CD14-positive monocyte (primary cell): ENCODE results near the gene RCOR1. TPM values are rescaled to one million over a fixed set of nuclear protein-coding genes. Genes with fewer than 3 reads are reported as not detected.

Source experiments
- DNase-seq, 3 donors: peaks; one replicate each; pipeline ENCODE4 v3.0.0-alpha.2; 2011 to 2022
- H2AFZ ChIP-seq: 2 replicates; pipeline ENCODE4 v1.6.0; 2012; ENCODE audit warnings: mild to moderate bottlenecking, low read depth, low read length, inconsistent platforms; ENCODE audit not compliant: insufficient read depth, poor library complexity, severe bottlenecking
- H3K27ac ChIP-seq, 2 donors: 1 replicate in 1 of 2; 2 replicates in 1 of 2; pipeline ENCODE4 v1.5.1; 2012 to 2013; ENCODE audit warnings: low read length in 2 of 2, control low read depth in 1 of 2, inconsistent platforms in 1 of 2, low read depth in 1 of 2, mild to moderate bottlenecking in 1 of 2
- H3K27me3 ChIP-seq, 2 donors: one replicate each; pipeline versions ENCODE4 v1.6.0 to v1.6.1; 2011 to 2013; ENCODE audit warnings: low read length in 2 of 2; ENCODE audit not compliant: control insufficient read depth in 2 of 2, insufficient read depth in 2 of 2
- H3K36me3 ChIP-seq, 2 donors: replicated peaks in 1 of 2; 1 replicate in 1 of 2; 2 replicates in 1 of 2; pipeline versions ENCODE4 v1.5.1 to v1.6.1; 2012 to 2013; ENCODE audit warnings: low read length in 2 of 2, control low read depth in 1 of 2, inconsistent platforms in 1 of 2, mild to moderate bottlenecking in 1 of 2; ENCODE audit not compliant: insufficient read depth in 2 of 2, control insufficient read depth in 1 of 2
- H3K4me1 ChIP-seq, 2 donors: 1 replicate in 1 of 2; 2 replicates in 1 of 2; pipeline versions ENCODE4 v1.5.1 to v1.6.1; 2012 to 2013; ENCODE audit warnings: low read length in 2 of 2, control low read depth in 1 of 2, inconsistent platforms in 1 of 2, mild to moderate bottlenecking in 1 of 2, moderate library complexity in 1 of 2; ENCODE audit not compliant: insufficient read depth in 2 of 2, control insufficient read depth in 1 of 2
- H3K4me2 ChIP-seq: replicated peaks from 2 replicates; pipeline ENCODE3; 2012; ENCODE audit warnings: low read length, moderate library complexity, mild to moderate bottlenecking; ENCODE audit not compliant: poor library complexity, severe bottlenecking; ENCODE audit errors: extremely low read depth
- H3K4me3 ChIP-seq, 3 experiments: fragments of 200-600 bp in 1 of 3; sonication (generic) in 1 of 3; replicated peaks in 1 of 3; 1 replicate in 2 of 3; 2 replicates in 1 of 3; pipeline ENCODE4 v1.5.1; 2011 to 2013; ENCODE audit warnings: low read length in 3 of 3, mild to moderate bottlenecking in 3 of 3, control low read depth in 2 of 3, low read depth in 2 of 3, inconsistent platforms in 1 of 3, moderate library complexity in 1 of 3
- H3K79me2 ChIP-seq: 2 replicates; pipeline ENCODE4 v1.6.0; 2012; ENCODE audit warnings: mild to moderate bottlenecking, control low read depth, inconsistent platforms, low read length, moderate library complexity; ENCODE audit not compliant: insufficient read depth
- H3K9ac ChIP-seq: 2 replicates; pipeline ENCODE4 v1.6.0; 2017; ENCODE audit warnings: low read length, mild to moderate bottlenecking; ENCODE audit not compliant: insufficient read depth, poor library complexity, severe bottlenecking
- H3K9me3 ChIP-seq, 2 donors: replicated peaks in 1 of 2; 1 replicate in 1 of 2; 2 replicates in 1 of 2; pipeline versions ENCODE4 v1.5.1 to v1.6.1; 2012 to 2013; ENCODE audit warnings: low read length in 2 of 2, control low read depth in 1 of 2; ENCODE audit not compliant: control insufficient read depth in 1 of 2, insufficient read depth in 1 of 2
- H4K20me1 ChIP-seq: 2 replicates; pipeline ENCODE4 v1.6.0; 2012; ENCODE audit warnings: mild to moderate bottlenecking, low read length, control low read depth, moderate library complexity; ENCODE audit not compliant: insufficient read depth
- H3K27ac Mint-ChIP-seq, 7 donors: one replicate each; pipeline ENCODE4 v1.8.0; 2020; ENCODE audit warnings: mild to moderate bottlenecking in 7 of 7, mixed read lengths in 7 of 7, moderate library complexity in 6 of 7, inconsistent platforms in 2 of 7
- H3K27me3 Mint-ChIP-seq, 3 donors: one replicate each; pipeline ENCODE4 v1.8.0; 2021 to 2022; ENCODE audit warnings: low read depth in 3 of 3, mild to moderate bottlenecking in 3 of 3, mixed read lengths in 3 of 3, moderate library complexity in 3 of 3, inconsistent platforms in 1 of 3
- H3K36me3 Mint-ChIP-seq, 2 donors: one replicate each; pipeline ENCODE4 v1.8.0; 2020; ENCODE audit warnings: mixed read lengths in 2 of 2, inconsistent platforms in 1 of 2, mild to moderate bottlenecking in 1 of 2
- H3K4me1 Mint-ChIP-seq: one replicate; pipeline ENCODE4 v1.8.0; 2020; ENCODE audit warnings: mild to moderate bottlenecking, mixed read lengths
- H3K4me3 Mint-ChIP-seq, 2 donors: one replicate each; pipeline ENCODE4 v1.8.0; 2020; ENCODE audit warnings: mild to moderate bottlenecking in 2 of 2, mixed read lengths in 2 of 2, moderate library complexity in 1 of 2
- H3K9me3 Mint-ChIP-seq, 7 donors: one replicate each; pipeline ENCODE4 v1.8.0; 2020 to 2022; ENCODE audit warnings: mixed read lengths in 7 of 7, mild to moderate bottlenecking in 6 of 7, moderate library complexity in 6 of 7, inconsistent platforms in 2 of 7
- WGBS: methylation state at CpG from one replicate; pipeline ENCODE4 v1.1.5; 2013; ENCODE audit warnings: missing lambda C conversion rate; ENCODE audit not compliant: insufficient coverage; 5-methylcytosine and 5-hydroxymethylcytosine counted together
- intact Hi-C, 2 donors: fragments of 100-400 bp; cut with micrococcal nuclease; formaldehyde crosslinking; loops; one replicate each; pipeline versions ENCODE4 v1.15.0 to v1.15.1; 2023
- polyA plus RNA-seq, 3 donors: library from polyadenylated mRNA; depleted of rRNA in 1 of 3; unstranded in 2 of 3; stranded (reverse) in 1 of 3; fragments of 300-500 nt in 2 of 3; fragments of >200 nt in 1 of 3; fragmentation: Illumina TruSeq in 2 of 3; gene quantifications; 1 replicate in 2 of 3; 2 replicates in 1 of 3; pipeline ENCODE4 v1.2.3, GENCODE V29; 2012 to 2021
- TF ChIP-seq, protein P1 (sequence below): fragments of 200-600 bp; IDR thresholded peaks from one replicate; pipeline ENCODE4 v1.8.0; 2022; ENCODE audit warnings: antibody characterized with exemption, mild to moderate bottlenecking

Gene RCOR1
- polyA plus RNA-seq, 3 donors = 2.1 to 36.6 (median 2.3) TPM

DNA sequence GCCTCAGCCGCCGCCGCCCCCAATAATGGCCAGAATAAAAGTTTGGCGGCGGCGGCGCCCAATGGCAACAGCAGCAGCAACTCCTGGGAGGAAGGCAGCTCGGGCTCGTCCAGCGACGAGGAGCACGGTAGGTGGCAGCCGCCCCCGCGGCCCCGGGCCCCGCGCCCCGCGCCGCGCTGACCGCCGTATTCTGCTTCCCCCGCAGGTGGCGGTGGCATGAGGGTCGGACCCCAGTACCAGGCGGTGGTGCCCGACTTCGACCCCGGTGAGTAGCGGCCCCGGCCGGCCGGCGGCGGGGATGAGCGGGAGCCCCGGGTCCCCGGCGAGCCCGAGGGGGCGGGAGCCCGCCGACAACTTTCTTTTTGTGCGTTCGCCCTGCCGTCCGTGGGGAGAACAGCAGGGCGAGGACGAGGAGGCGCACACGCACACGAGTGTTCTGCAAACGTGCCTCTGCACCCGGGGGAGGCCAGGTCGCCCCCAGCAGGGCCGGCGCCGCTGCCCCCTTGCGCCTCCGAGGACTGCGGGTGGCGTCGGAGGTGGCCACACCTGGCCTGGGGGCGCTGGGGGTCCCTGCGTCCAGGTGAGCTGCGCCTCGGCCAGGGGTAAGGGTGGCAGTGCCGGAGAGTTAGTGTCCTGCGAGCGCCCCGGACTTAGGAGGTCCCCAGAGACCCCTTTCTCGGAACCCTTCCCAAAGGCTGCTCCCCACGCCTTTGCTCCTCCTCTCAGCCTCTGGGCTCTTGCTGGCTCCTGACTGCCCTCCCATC is 794 bp downstream of the RCOR1 start:
- Mint-ChIP-seq H3K27me3 (peaks cover 3 to 5% (median 5%) of the 10 kb centered on the region in 3 donors), H3K4me1 (peaks cover 32% of the 10 kb centered on the region), H3K27ac (peak overlapping the region; percentile 94 to 97 (median 95)), H3K9me3 (peaks cover 0 to 2% (median 0%) of the 10 kb centered on the region in 7 donors), H3K4me3 (peak overlapping the region; percentile 99), H3K36me3 (peaks cover 2 to 29% of the 10 kb centered on the region in 2 donors)
- Histone ChIP-seq H3K9me3 (no peaks in the 10 kb centered on the region), H3K4me1 (peaks cover 16 to 26% of the 10 kb centered on the region in 2 donors), H3K36me3 (peaks cover 5 to 19% of the 10 kb centered on the region in 2 donors), H3K27ac (peak overlapping the region; percentile 89 to 90), H3K9ac (peak overlapping the region; percentile 93), H2AFZ (no peak overlapping the region), H3K4me2 (peak overlapping the region; percentile 91), H4K20me1 (peaks cover 52% of the 10 kb centered on the region), H3K27me3 (no peaks in the 10 kb centered on the region), H3K4me3 (peak overlapping the region; percentile 62 to 99 (median 97)), H3K79me2 (peaks cover 57% of the 10 kb centered on the region)
- peak; percentile 25 to 60 (median 57) for DNase-seq
- TF ChIP-seq, protein P1, sequence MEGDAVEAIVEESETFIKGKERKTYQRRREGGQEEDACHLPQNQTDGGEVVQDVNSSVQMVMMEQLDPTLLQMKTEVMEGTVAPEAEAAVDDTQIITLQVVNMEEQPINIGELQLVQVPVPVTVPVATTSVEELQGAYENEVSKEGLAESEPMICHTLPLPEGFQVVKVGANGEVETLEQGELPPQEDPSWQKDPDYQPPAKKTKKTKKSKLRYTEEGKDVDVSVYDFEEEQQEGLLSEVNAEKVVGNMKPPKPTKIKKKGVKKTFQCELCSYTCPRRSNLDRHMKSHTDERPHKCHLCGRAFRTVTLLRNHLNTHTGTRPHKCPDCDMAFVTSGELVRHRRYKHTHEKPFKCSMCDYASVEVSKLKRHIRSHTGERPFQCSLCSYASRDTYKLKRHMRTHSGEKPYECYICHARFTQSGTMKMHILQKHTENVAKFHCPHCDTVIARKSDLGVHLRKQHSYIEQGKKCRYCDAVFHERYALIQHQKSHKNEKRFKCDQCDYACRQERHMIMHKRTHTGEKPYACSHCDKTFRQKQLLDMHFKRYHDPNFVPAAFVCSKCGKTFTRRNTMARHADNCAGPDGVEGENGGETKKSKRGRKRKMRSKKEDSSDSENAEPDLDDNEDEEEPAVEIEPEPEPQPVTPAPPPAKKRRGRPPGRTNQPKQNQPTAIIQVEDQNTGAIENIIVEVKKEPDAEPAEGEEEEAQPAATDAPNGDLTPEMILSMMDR = peak; percentile 66
- WGBS = under 1% methylated on average over 66 of the region's 75 CpGs
- intact Hi-C loops = loop anchor here (2.0 to 5.0 kb wide), 3 partner anchors 36 to 68 kb away; no protein-coding TSS in a partner anchor

DNA sequence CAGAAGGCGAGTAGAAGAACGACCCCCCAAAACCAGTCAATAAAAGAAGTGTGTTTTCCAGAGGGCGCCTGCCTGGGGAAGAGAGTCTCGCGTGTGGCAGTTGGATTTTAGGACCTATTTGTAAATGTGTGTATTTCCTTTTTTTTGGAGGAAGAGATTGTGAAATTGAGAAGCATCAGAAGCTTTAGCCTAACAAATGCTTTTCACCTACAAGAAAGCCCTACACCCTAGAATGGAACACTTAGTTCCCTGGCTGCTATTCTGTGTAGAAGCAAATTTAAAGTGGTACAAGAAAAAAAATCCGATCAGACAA is 1.3 kb downstream of the RCOR1 start:
- intact Hi-C loops = loop anchor here (2.0 to 5.0 kb wide), 3 partner anchors 36 to 69 kb away; no protein-coding TSS in a partner anchor
- Histone ChIP-seq H3K4me2 (peak overlapping the region; percentile 91), H3K9me3 (no peaks in the 10 kb centered on the region), H3K4me1 (peaks cover 16 to 26% of the 10 kb centered on the region in 2 donors), H3K4me3 (peak overlapping the region; percentile 62 to 99 (median 97)), H3K27ac (peak overlapping the region; percentile 89 to 90), H3K79me2 (peaks cover 63% of the 10 kb centered on the region), H3K9ac (peak overlapping the region; percentile 93), H3K36me3 (peaks cover 5 to 24% of the 10 kb centered on the region in 2 donors), H4K20me1 (peaks cover 57% of the 10 kb centered on the region), H2AFZ (no peak overlapping the region), H3K27me3 (no peaks in the 10 kb centered on the region)
- Mint-ChIP-seq H3K27ac (peak overlapping the region; percentile 94 to 97 (median 95)), H3K4me3 (peak overlapping the region; percentile 99), H3K9me3 (peaks cover 0 to 2% (median 0%) of the 10 kb centered on the region in 7 donors), H3K27me3 (peaks cover 2 to 5% (median 3%) of the 10 kb centered on the region in 3 donors), H3K4me1 (peaks cover 32% of the 10 kb centered on the region), H3K36me3 (peaks cover 2 to 34% of the 10 kb centered on the region in 2 donors)
- TF ChIP-seq, protein P1 = no peak
- 0% methylated on average over 1 of the region's 6 CpGs for WGBS
- peak in 2 of 3 donors; percentile 67 to 69 for DNase-seq
